ENCODE results near the gene RHOBTB1.
A peak's percentile ranks its signal among the peaks of the same experiment; 100 is the strongest.

Gene RHOBTB1

GRCh38 chr10:60892571-60892970 is 51.4 kb downstream of the RHOBTB1 start (continued):
- TF ChIP-seq ARNTL (CRISPR knock-in tag; IDR thresholded peaks at IDR 0.05; ENCODE audit: borderline replicate concordance, low read depth) (no peak), PPARA (CRISPR knock-in tag; IDR thresholded peaks at IDR 0.05; ENCODE audit: borderline replicate concordance) (no peak)

GRCh38 chr10:60890811-60891210 is 53.2 kb downstream of the RHOBTB1 start:
- no peak for TF ChIP-seq ZC3H10 (CRISPR knock-in tag; IDR thresholded peaks at IDR 0.05)
- TF ChIP-seq ESRRG (CRISPR knock-in tag; IDR thresholded peaks at IDR 0.05): no peak
- no peak for TF ChIP-seq GLIS3 (CRISPR knock-in tag; IDR thresholded peaks at IDR 0.05)
- TF ChIP-seq PATZ1 (CRISPR knock-in tag; IDR thresholded peaks at IDR 0.05; ENCODE audit: borderline replicate concordance): no peak
- no peak for TF ChIP-seq SNAI2 (CRISPR knock-in tag; IDR thresholded peaks at IDR 0.05)
- TF ChIP-seq ISL1 (CRISPR knock-in tag; IDR thresholded peaks at IDR 0.05): no peak
- no peak for TF ChIP-seq TOX (CRISPR knock-in tag; IDR thresholded peaks at IDR 0.05; ENCODE audit: borderline replicate concordance)
- no peak for TF ChIP-seq ZFP30 (CRISPR knock-in tag; IDR thresholded peaks at IDR 0.05)
- TF ChIP-seq RARB (CRISPR knock-in tag; IDR thresholded peaks at IDR 0.05): no peak
- no peak for TF ChIP-seq TSHZ2 (CRISPR knock-in tag; IDR thresholded peaks at IDR 0.05)
- TF ChIP-seq OSR1 (CRISPR knock-in tag; IDR thresholded peaks at IDR 0.05): no peak
- TF ChIP-seq, protein P1, sequence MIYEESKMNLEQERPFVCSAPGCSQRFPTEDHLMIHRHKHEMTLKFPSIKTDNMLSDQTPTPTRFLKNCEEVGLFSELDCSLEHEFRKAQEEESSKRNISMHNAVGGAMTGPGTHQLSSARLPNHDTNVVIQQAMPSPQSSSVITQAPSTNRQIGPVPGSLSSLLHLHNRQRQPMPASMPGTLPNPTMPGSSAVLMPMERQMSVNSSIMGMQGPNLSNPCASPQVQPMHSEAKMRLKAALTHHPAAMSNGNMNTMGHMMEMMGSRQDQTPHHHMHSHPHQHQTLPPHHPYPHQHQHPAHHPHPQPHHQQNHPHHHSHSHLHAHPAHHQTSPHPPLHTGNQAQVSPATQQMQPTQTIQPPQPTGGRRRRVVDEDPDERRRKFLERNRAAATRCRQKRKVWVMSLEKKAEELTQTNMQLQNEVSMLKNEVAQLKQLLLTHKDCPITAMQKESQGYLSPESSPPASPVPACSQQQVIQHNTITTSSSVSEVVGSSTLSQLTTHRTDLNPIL (CRISPR knock-in tag; IDR thresholded peaks at IDR 0.05; ENCODE audit: low read depth): no peak
- TF ChIP-seq CSRNP3 (CRISPR knock-in tag; IDR thresholded peaks at IDR 0.05): no peak
- no peak for TF ChIP-seq CSDC2 (CRISPR knock-in tag; IDR thresholded peaks at IDR 0.05)
- TF ChIP-seq ZFP3 (CRISPR knock-in tag; IDR thresholded peaks at IDR 0.05): no peak
- TF ChIP-seq ZNF8 (CRISPR knock-in tag; IDR thresholded peaks at IDR 0.05): no peak
- no peak for TF ChIP-seq POU6F1 (CRISPR knock-in tag; IDR thresholded peaks at IDR 0.05; ENCODE audit: borderline replicate concordance, low read depth)
- TF ChIP-seq ARNTL (CRISPR knock-in tag; IDR thresholded peaks at IDR 0.05; ENCODE audit: borderline replicate concordance, low read depth): no peak
- no peak for TF ChIP-seq BACH2 (CRISPR knock-in tag; IDR thresholded peaks at IDR 0.05; ENCODE audit: borderline replicate concordance)
- ATAC-seq: no peak

- peak; percentile 87 for ATAC-seq
- no peak for TF ChIP-seq ZNF70 (CRISPR knock-in tag; IDR thresholded peaks at IDR 0.05)
- TF ChIP-seq GLIS3 (CRISPR knock-in tag; IDR thresholded peaks at IDR 0.05): no peak
- TF ChIP-seq TCF4 (CRISPR knock-in tag; IDR thresholded peaks at IDR 0.05; ENCODE audit: borderline replicate concordance): no peak
- no peak for TF ChIP-seq RARB (CRISPR knock-in tag; IDR thresholded peaks at IDR 0.05)
- TF ChIP-seq ZFP3 (CRISPR knock-in tag; IDR thresholded peaks at IDR 0.05): no peak
- no peak for TF ChIP-seq OSR1 (CRISPR knock-in tag; IDR thresholded peaks at IDR 0.05)
- no peak for TF ChIP-seq ZC3H10 (CRISPR knock-in tag; IDR thresholded peaks at IDR 0.05)
- TF ChIP-seq TOX (CRISPR knock-in tag; IDR thresholded peaks at IDR 0.05; ENCODE audit: borderline replicate concordance): no peak
- no peak for TF ChIP-seq ARNTL (CRISPR knock-in tag; IDR thresholded peaks at IDR 0.05; ENCODE audit: borderline replicate concordance, low read depth)
- no peak for TF ChIP-seq BACH2 (CRISPR knock-in tag; IDR thresholded peaks at IDR 0.05; ENCODE audit: borderline replicate concordance)
- TF ChIP-seq SNAI2 (CRISPR knock-in tag; IDR thresholded peaks at IDR 0.05): no peak
- TF ChIP-seq POU6F1 (CRISPR knock-in tag; IDR thresholded peaks at IDR 0.05; ENCODE audit: borderline replicate concordance, low read depth): no peak
- TF ChIP-seq TSHZ2 (CRISPR knock-in tag; IDR thresholded peaks at IDR 0.05): no peak
- TF ChIP-seq CSDC2 (CRISPR knock-in tag; IDR thresholded peaks at IDR 0.05): no peak
These were observed 60.8 kb downstream of the RHOBTB1 start for GRCh38 chr10:60883187-60883586.

Measured in SK-N-SH treated with all-trans-retinoic acid at 6 μM for 48 hours (cell line).